GM21367 (cell line): ENCODE measurements around the gene TRPM3.

Experiments used
- ATAC-seq: cut with Tn5 transposase; IDR thresholded peaks from one replicate; pipeline ENCODE4 v1.9.1; 2021; ENCODE audit not compliant: unreplicated experiment

The TRPM3 gene

GRCh38 chr9:70902692-70903131, 218.7 kb downstream of the TRPM3 start:
- no peak for ATAC-seq

- no peak for ATAC-seq
Observed at GRCh38 chr9:70902171-70902570, 219.2 kb downstream of the TRPM3 start.

DNA sequence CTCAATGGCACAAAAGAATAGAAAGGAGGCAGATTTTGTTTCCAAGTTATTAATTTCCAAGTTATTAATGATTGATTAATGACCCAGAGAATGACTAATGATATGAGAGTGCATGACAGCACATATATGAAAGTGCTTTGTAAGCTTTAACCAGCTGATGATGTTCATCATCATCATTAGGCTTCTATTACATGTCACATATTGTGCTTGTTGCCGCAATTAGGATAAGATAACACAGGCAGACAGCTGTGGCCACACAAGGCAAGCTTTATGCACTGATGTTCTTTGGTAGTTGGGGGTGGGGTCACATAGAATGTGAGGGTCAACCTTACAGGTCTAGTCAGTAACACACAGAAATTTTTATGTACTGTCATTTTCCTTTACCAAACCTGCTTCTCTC, 219.7 kb downstream of the TRPM3 start:
- ATAC-seq, result no peak

DNA sequence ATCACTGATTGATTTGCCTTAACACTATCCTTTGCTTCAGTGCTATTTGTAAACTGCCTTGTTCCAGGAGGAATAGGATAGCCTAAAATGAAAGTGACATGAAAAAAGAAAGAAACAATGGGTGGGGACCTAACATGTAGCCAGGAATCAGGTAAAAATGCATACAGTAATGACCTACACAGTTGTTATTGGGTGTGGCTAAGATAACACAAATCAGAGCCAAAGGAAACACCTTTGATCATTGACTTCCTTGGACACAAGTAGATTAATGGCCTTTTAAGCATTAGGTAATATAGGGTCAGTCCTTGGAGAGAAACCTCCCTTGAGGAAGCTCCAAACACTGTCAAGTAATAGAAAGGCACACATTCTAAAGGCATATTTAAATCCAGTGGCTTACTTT, 220.4 kb downstream of the TRPM3 start:
- no peak for ATAC-seq

- ATAC-seq, result no peak
Observed at GRCh38 chr9:70893580-70894122, 227.8 kb downstream of the TRPM3 start.

GRCh38 chr9:70888471-70888870, 232.9 kb downstream of the TRPM3 start:
- no peak for ATAC-seq

DNA sequence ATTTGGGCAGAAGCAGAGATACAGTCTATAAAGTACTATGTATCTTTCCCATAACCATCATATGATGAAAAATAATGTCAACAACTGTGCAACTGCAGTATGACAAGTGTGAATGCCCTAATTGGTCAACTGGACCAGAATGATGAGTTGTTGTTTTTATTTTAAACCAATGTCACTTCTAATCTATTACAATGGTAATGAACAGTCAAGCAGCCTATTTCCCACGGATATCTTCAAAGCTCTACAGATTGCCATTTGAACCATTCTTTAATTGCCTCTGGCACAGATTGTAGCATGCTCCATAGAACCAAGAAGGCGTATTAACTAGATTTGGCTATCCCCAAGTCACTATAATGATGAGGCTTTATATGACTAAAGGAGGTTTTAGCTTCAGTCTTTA, 233.6 kb downstream of the TRPM3 start:
- ATAC-seq, result no peak

DNA sequence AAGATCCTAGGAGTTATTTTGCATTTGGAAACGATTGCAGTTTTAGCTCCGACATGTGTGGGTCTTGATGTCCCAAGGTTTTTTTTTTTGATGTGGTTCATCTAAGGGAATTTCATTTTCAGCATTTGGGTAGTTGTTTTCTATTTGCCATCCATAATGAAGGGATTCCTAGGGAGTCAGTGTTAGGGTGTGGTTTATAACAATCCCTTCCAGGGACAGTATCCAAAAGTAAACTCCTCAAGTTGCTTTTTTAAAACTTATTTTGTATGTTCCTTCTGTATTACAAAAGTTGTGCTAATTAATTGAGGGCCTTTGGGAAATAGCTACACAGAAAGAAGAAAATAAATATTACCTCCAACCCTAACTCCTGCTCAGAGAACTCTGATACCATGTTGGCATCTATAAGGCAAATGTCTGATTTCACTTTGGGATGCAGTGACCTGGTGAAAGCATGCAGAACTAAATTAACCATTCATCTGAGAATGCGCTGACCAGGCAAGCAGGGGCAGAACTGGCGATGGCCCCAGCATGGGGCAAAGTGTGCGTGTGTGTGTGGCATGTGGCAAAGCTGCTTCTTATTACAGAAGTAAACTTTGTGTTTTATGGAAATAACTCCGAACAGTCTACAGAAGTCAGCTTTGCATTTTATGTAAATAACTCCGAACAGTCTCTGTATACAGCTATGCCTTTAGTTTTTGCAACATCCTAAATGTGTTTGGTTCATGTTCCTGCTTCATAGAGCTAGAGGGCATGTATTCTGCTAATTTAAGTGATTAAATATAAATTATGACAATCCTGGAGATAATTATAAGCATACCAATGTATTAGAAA, 237.2 kb downstream of the TRPM3 start:
- no peak for ATAC-seq

DNA sequence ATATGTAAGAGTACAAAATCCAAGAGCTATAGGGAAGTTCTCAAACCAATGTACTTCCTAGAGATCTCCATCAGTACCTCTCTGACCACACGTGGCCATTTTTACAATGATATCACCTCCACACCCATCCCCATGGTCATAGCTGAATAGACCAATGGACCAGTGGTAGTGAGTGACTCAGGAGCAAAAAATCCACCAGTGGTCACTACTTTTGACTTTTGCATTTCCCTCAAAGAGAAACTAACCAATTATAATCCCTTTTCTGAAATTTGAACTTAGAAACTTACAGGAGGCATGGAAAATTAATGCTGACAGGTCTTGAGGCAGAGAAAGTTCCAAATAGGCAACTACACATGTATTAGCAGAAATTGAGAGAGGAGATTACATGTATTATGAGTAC, 238.4 kb downstream of the TRPM3 start:
- ATAC-seq, result no peak

- ATAC-seq, result no peak
Observed at GRCh38 chr9:70881333-70881732, 240.1 kb downstream of the TRPM3 start.

- ATAC-seq, result no peak
Observed at GRCh38 chr9:70880535-70880934, 240.9 kb downstream of the TRPM3 start.

- ATAC-seq, result no peak
Observed at GRCh38 chr9:70878576-70878975, 242.8 kb downstream of the TRPM3 start.

- no peak for ATAC-seq
Observed at GRCh38 chr9:70874451-70874850, 247.0 kb downstream of the TRPM3 start.

DNA sequence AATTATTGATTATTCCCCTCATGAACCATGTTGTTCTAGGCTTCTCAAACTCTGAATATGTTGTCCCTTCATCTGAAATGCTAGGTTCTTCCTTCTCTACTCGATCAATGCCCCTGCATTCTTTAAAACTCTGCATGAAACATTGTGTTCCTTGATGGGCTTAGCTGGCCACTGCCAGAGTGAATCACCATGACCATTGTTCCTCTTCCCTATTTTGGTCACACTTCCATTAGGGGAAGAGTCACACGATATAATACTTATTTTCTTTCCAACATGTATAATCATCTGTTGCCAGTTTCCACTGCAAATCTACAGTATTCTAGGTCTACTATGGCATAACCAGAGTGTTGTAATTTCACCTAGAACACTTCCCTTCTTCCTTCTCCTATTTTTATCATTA, 247.9 kb downstream of the TRPM3 start:
- no peak for ATAC-seq

GRCh38 chr9:70868661-70869652, 252.5 kb downstream of the TRPM3 start:
- no peak for ATAC-seq

- ATAC-seq, result no peak
Observed at GRCh38 chr9:70868041-70868440, 253.4 kb downstream of the TRPM3 start.

GRCh38 chr9:70865471-70865870, 255.9 kb downstream of the TRPM3 start:
- ATAC-seq, result no peak

DNA sequence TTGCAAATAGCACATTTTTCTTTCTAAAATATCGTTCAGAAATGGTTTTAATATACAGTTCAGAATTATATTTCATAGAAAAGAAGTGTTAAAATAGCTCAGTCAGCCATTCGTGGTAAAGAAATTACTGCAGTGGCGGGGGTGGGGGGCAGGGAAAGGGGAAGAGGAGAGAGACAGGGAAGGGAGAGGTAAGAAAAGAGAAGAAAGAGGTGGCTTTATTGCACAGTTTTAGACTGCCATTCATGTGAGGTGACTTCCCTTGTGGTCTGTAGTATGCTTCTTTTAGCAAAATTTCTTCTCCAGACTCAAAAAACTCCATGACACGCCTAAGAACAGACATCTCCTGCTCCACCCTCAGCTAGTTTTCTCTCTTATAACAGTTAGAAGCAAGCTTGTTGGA, 259.6 kb downstream of the TRPM3 start:
- ATAC-seq, result no peak

DNA sequence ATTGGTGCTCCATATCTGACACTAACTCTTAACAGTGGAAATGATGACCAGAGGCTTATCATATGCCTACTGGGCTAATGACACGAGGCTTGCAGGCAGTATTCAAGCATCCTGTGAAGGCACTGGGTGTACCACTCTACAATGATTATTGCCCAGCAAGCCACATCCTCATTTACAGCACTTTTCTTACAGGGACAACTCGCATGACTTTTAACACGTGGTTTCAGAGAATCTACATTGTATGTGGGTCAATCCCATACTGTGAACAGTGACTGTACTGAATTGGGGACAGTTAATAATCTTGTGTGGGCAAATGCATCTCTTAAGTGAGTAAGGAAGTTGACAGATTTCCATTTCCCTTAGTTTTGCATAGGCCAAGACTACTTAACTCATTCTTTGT, 260.0 kb downstream of the TRPM3 start:
- no peak for ATAC-seq

DNA sequence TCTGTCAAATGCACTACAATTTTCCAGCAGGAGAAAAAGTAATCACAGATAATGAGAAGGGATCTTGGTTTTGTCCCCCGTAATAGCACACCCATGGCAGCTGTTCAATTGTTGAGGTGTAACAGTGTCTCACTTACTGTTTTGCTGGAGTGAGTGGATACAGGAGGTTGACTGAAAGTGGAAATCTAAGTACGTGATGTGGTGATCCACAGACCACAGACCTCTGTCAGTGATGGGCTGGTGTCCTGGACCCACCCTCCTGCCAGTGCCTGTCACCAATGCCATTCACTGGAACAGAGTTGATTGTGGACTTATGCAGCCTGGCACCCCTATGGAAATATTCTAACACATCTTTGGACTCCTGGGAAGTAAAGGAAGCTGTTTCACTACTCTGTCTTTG, 261.7 kb downstream of the TRPM3 start:
- ATAC-seq, result no peak

DNA sequence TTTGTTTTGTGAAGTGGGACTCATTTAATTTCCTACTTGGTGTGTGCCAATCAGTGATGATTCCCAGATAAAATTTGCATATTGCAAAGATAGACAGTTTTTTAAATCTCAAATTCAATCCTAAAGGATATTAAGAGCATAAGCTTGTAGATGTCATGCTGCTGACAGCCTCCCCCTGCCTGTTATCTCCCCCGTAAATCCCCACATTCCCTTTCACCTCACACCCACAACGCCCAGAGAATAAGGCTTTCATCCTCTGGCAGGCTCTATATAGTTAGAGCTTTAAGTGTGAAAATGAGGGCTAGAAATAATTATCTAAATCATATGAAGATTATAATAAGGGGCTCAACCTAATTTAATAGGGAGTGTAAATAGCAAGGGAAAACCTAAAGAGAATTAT, 265.0 kb downstream of the TRPM3 start:
- no peak for ATAC-seq
